Coronary artery (tissue), 2 donors: ENCODE results near the gene CCL23.

ENCODE experiments used
- DNase-seq: peaks from one replicate; pipeline ENCODE4 v3.0.0-alpha.2; 2017; ENCODE audit warnings: low spot score
- H3K27ac ChIP-seq, 2 donors: fragments of 200-600 bp; sonication (generic); one replicate each; pipeline ENCODE4 v1.5.1; 2016 to 2019
- H3K4me3 ChIP-seq: fragments of 200-600 bp; sonication (generic); 2 replicates; pipeline ENCODE4 v1.5.1; 2016; ENCODE audit warnings: mild to moderate bottlenecking, moderate library complexity
- CTCF ChIP-seq: fragments of 200-600 bp; sonication (generic); IDR thresholded peaks from one replicate; pipeline ENCODE4 v1.5.1; 2019; ENCODE audit warnings: antibody characterized with exemption

Gene CCL23

GRCh38 chr17:36055921-36056520 is 38.2 kb upstream of the CCL23 start:
- Histone ChIP-seq H3K27ac (no peak overlapping the region), H3K4me3 (no peak overlapping the region)
- no peak for DNase-seq
- TF ChIP-seq CTCF = no peak

- Histone ChIP-seq H3K27ac (no peak overlapping the region), H3K4me3 (no peak overlapping the region)
- DNase-seq = no peak
- TF ChIP-seq CTCF = no peak
Measured at GRCh38 chr17:36055171-36055570, 37.4 kb upstream of the CCL23 start.

GRCh38 chr17:36049643-36050042 is 31.9 kb upstream of the CCL23 start:
- no peak for TF ChIP-seq CTCF
- DNase-seq = no peak
- Histone ChIP-seq H3K4me3 (no peak overlapping the region), H3K27ac (no peak overlapping the region)

GRCh38 chr17:36048066-36048465 is 30.3 kb upstream of the CCL23 start:
- DNase-seq = no peak
- H3K4me3 ChIP-seq = no peak overlapping the region
- no peak for TF ChIP-seq CTCF
- no peak overlapping the region for H3K27ac ChIP-seq

- Histone ChIP-seq H3K27ac (no peak overlapping the region), H3K4me3 (no peak overlapping the region)
- DNase-seq = no peak
- no peak for TF ChIP-seq CTCF
Measured at GRCh38 chr17:36036235-36036634, 18.5 kb upstream of the CCL23 start.

- DNase-seq = no peak
- H3K4me3 ChIP-seq = no peak overlapping the region
- no peak for TF ChIP-seq CTCF
Measured at GRCh38 chr17:36034127-36034526, 16.4 kb upstream of the CCL23 start.

GRCh38 chr17:36030956-36031355 is 13.2 kb upstream of the CCL23 start:
- no peak for TF ChIP-seq CTCF
- no peak overlapping the region for H3K4me3 ChIP-seq
- DNase-seq = no peak
- no peak overlapping the region for H3K27ac ChIP-seq

More at GRCh38 chr17:36034127-36034526, 16.4 kb upstream of the CCL23 start:
- H3K27ac ChIP-seq = no peak overlapping the region
